ENCODE results near the gene TMEM52. TPM values are rescaled to one million over a fixed set of nuclear protein-coding genes. Genes with fewer than 3 reads are reported as not detected.

The TMEM52 gene
- total and polyA plus RNA-seq, 9 of the 15 experiments (the other 6 are each of a cell fraction or from before 2014, with no cell fraction given) = 0.37 to 22.5 (median 6.8) TPM

GRCh38 chr1:1937061-1937460 is 18.0 kb upstream of the TMEM52 start:
- no peaks in the 10 kb centered on the region for H3K79me2 ChIP-seq (ENCODE audit: control insufficient read depth, insufficient read depth, low read length)
- peaks cover 31 to 72% of the 10 kb centered on the region in 2 experiments for H3K27me3 ChIP-seq (ENCODE audit: control insufficient read depth in 2 of 2, insufficient read depth in 2 of 2, low read length in 2 of 2)
- no peak overlapping the region for H3K4me3 ChIP-seq
- in situ Hi-C loops (cut with MboI) (no loop called here), intact Hi-C loops (cut with micrococcal nuclease) (no loop called here)
- POLR2A ChIA-PET = interaction anchor here (0.6 kb wide), 1 partner anchor 16 kb away, joined by 3 read pairs; no protein-coding TSS in a partner anchor
- WGBS (ENCODE audit: insufficient coverage, low coverage, missing lambda C conversion rate) = 4% methylated on average over 15 of the region's 15 CpGs
- no peaks in the 10 kb centered on the region for H3K36me3 ChIP-seq (ENCODE audit: control insufficient read depth, insufficient read depth, low read length)
- peaks cover 0 to 17% of the 10 kb centered on the region in 2 experiments; a peak in 1 of 5 replicates for H3K4me1 ChIP-seq (replicated peaks in 1 of 2; ENCODE audit: control insufficient read depth in 2 of 2, insufficient read depth in 2 of 2, low read length in 2 of 2)
- CTCF ChIA-PET (ENCODE audit: low intra/inter-chr PET ratio) = no interaction called here
- FAIRE-seq (no peak), DNase-seq (ENCODE audit: extremely low read depth in 1 of 4, low spot score in 3 of 4) (no peak), ATAC-seq (no peak)
- peaks cover 9% of the 10 kb centered on the region; the same call in 1 of the 2 replicates for H3K9me3 ChIP-seq (replicated peaks; ENCODE audit: control insufficient read depth, insufficient read depth, low read depth, low read length)
- no peak overlapping the region for H3K4me2 ChIP-seq (ENCODE audit: insufficient read depth, low read length)
- H3K9ac ChIP-seq (ENCODE audit: insufficient read depth in 1 of 2, low read depth in 2 of 2, low read length in 2 of 2) = no peak overlapping the region
- no TSS peak for BruUV-seq (replicated peaks)
- H2AFZ ChIP-seq (ENCODE audit: low read depth, low read length) = no peak overlapping the region
- H4K20me1 ChIP-seq (replicated peaks; ENCODE audit: control insufficient read depth, insufficient read depth, low read length) = peaks cover 3% of the 10 kb centered on the region; the same call in 1 of the 2 replicates
- no peak for TF ChIP-seq ZNF785 (CRISPR knock-in tag; IDR thresholded peaks at IDR 0.05)
- TF ChIP-seq PTTG1 (tag; IDR thresholded peaks at IDR 0.05; ENCODE audit: low read depth) = no peak
- no peak for TF ChIP-seq SRSF7 (optimal IDR thresholded peaks at IDR 0.05; ENCODE audit: low read depth, low read length)
- TF ChIP-seq ZNF518B (CRISPR knock-in tag; IDR thresholded peaks at IDR 0.05) = no peak
- no peak for TF ChIP-seq RBM39 (optimal IDR thresholded peaks at IDR 0.05; ENCODE audit: low read depth, low read length)
- no peak for TF ChIP-seq USF1 (CRISPR knock-in tag; IDR thresholded peaks at IDR 0.05)
- TF ChIP-seq RUNX1 (IDR thresholded peaks at IDR 0.05; ENCODE audit: low read depth) = no peak
- TF ChIP-seq ZNF507 (tag; conservative IDR thresholded peaks at IDR 0.05) = no peak
- no peak for TF ChIP-seq FOXK1 (CRISPR knock-in tag; IDR thresholded peaks at IDR 0.05; ENCODE audit: borderline replicate concordance)
- no peak for TF ChIP-seq ZNF644 (tag; IDR thresholded peaks at IDR 0.05; ENCODE audit: low read depth)
- TF ChIP-seq ZNF395 (CRISPR knock-in tag; IDR thresholded peaks at IDR 0.05) = no peak
- no peak for TF ChIP-seq MNT (conservative IDR thresholded peaks at IDR 0.05)
- TF ChIP-seq ZBTB12 (CRISPR knock-in tag; IDR thresholded peaks at IDR 0.05) = no peak
- no peak for TF ChIP-seq SETDB1 (IDR thresholded peaks at IDR 0.05; ENCODE audit: low read length)
- TF ChIP-seq POLR2H (tag; IDR thresholded peaks at IDR 0.05; ENCODE audit: low read depth) = no peak
- no peaks in the 10 kb centered on the region for H3K9me1 ChIP-seq (ENCODE audit: control insufficient read depth, insufficient read depth, low read length)
- no peak overlapping the region for H3K27ac ChIP-seq (ENCODE audit: extremely low read depth, low read depth, low read length)

Measured in K562 (cell line).